CD4-positive, alpha-beta T cell treated with Interleukin-2 at 100 ng/mL for 4 hours (primary cell): Measurements from ENCODE around the gene GPR33.
"Not testable (repeated sequence)": the region's sequence is repeated elsewhere in the genome, so short reads cannot be mapped to it uniquely, and the experiment has no call there.

Experiments used
- DNase-seq: peaks from one replicate; pipeline ENCODE4 v3.0.0-alpha.2; 2020; ENCODE audit warnings: low spot score

GPR33 gene

DNA sequence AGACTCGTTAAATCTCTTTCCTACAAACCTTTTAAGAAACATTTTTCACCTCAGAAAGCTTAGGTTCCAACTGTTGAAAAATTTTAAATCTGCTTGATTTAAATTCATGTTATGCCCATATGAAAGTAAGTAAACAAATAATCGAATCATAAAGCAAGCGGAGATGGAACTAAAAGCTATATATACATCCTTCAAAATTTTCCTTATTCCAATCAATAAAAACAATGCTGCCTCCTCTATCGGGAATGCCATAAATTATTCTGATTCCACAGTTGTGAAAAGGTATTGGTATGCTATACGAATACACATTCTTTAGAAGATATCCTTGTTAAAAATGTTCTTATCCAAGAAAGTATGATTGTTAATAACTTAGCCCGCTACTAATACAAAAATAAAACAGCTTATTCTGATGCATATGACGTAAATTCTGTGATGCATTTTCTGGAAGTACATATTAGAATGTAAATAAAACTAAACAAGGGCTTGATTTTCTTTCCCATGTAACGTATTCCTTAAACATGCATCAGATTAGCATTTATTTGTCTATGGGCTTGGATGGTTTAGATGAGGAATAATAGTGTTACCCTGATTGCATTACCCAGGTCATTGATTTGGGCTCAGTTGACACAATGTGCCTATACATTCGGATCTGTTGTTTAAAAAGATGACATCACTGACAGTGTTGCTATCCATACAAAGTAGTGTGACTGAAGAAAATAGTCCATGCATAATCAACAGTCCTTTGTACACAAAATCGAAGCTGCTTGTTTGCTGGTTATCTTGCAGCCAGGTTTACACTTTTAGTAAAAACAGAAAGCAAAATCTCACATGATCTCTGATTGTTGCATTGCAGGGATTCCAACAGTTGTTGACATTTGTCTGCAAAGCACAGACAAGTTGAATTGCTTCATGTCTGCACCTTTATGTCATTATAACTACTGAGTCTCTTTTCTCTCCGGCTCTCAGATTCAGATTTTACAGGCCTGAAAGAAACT, 29.9 kb downstream of the GPR33 start:
- DNase-seq, result no peak

DNA sequence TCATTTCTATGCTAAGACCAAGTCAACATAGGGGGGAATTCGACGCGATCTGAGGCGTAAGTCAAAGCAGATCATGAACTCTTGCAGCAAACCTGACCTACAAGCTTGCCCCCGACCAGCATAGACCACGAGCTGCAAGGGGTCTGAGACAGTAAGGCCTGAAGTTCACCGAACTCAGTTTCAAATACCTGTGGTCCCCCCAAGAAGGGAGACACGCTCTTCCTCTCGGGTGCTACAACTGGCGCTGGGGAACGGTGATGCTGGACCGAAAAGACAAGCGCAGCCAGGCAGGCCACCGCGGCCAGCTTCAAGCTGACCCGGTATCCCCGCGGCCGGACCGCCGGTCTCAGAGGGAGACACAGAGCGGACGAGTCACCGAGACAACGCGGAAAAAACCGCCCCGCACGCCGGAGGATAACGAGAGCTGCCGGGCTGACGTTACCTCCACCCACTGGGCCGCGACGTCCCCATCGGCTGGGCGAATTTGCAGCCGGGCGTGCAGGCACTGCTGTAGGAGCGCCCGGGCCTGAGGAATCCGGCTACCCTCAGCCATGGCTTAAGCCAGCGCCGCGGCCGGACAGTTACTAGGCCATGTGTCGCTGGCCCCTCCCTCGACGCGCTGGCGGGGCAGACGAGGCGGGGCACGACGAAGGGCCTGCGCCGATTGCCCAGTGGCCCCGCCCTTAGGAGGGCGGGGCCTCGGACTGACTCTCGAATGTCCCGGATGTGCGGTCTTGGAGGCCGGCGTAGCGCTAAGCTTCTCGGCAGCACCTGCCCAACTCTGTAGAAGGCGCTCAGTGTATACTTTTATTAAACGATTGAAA, 30.8 kb downstream of the GPR33 start, which contains the start of gene DTD2:
DTD2 (minus strand) TSS at position 666 of the 824 bp plus-strand sequence; CDS start at position 553, 113 bp downstream.
- peak; percentile 94 for DNase-seq

- peak; percentile 31 for DNase-seq
Observed at GRCh38 chr14:31449971-31450610, 37.7 kb downstream of the GPR33 start.

DNA sequence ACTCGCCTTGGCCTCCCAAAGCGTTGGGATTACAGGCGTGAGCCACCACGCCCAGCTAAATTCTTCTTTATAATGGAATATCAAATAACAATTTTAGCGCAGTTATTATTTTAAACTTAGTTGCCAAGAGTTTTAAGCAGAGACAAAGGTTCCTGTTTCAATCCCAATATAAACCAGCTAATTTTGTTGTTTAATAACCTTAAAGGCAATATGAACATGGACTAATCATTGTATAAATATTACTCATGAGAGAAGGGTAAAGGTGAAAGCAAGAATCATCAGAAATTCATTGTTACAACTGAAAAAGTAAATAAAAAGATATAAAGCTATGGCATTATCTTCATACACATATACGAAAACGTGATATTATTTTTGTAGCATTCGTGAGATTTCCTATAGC, 38.7 kb downstream of the GPR33 start:
- DNase-seq, result no peak

- no peak for DNase-seq
Observed at GRCh38 chr14:31445703-31446102, 42.1 kb downstream of the GPR33 start.

DNA sequence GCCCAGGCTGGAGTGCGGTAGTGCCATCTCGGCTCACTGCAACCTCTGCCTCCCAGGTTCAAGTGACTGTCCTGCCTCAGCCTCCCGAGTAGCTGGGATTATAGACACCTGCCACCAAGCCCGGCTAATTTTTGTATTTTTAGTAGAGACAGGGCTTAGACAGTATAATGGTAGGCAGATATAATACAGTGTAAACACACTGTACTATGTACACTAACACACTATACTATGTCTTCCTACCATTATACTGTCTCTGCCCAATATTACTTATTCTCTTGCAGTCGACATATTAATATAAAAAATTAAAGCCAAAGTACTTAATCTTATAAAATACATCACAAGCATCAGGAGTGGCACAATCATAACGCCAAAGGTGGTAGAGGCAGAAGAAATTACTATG, 45.6 kb downstream of the GPR33 start:
- DNase-seq, result no peak

GRCh38 chr14:31441273-31442111, 46.3 kb downstream of the GPR33 start:
- no peak for DNase-seq

DNA sequence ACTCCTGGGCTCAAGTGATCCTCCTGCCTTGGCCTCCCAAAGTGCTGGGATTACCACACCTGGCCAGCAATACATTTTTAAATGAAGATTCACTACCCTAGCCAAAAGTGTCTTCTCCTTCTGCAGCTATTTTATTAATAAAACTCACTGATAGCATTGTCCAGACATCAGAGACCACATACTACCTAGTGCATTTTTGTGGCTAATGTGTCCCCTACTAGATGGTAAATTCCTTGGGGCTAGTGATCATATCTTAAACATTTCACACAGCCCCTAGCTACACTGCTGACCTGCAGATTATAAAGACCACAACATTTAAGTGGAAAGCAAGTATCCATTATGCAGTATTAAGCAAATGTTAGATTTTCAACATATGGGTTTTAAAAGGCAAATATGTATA, 47.6 kb downstream of the GPR33 start:
- no peak for DNase-seq

DNA sequence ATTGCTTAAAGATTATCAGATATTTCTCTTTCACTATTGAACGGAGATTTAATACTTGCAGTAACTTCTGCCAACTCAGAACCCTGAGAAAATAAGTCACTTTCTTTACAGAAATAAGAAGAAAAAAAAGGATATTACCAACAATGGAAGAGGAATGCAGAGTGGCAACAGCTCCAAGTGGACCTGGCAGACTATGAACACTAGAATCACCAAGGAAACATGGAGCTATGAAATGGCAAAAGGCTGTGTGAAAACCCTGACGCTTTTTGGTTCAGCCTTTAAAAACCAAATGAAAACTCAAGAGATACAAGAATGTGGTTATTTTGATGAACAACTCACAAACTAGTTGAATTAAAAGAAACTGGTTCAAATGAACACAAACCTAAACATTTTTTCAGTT, 48.3 kb downstream of the GPR33 start:
- no peak for DNase-seq

GRCh38 chr14:31437045-31437691, 50.7 kb downstream of the GPR33 start:
- not testable (repeated sequence) for DNase-seq

- DNase-seq, result no peak
Observed at GRCh38 chr14:31435276-31435675, 52.6 kb downstream of the GPR33 start.
